Measurements from ENCODE around the gene CACNG4. TPM values are rescaled to one million over a fixed set of nuclear protein-coding genes. Genes with fewer than 3 reads are reported as not detected.

The CACNG4 gene
- total RNA-seq, 1 donor from 2014 or later = 9.5 TPM

- H3K4me3 Mint-ChIP-seq = no peak overlapping the region
- H3K27me3 Mint-ChIP-seq (ENCODE audit: low read depth) = peaks cover 23% of the 10 kb centered on the region
- H3K4me1 Mint-ChIP-seq = peaks cover 13% of the 10 kb centered on the region
- no peak overlapping the region for H3K27ac Mint-ChIP-seq
- no peaks in the 10 kb centered on the region for H3K36me3 Mint-ChIP-seq
- no peak for DNase-seq (ENCODE audit: low spot score in 2 of 2, unreplicated experiment in 2 of 2)
- TF ChIP-seq CTCF (IDR thresholded peaks at IDR 0.05; ENCODE audit: unreplicated experiment) = no peak
- no peaks in the 10 kb centered on the region for H3K9me3 Mint-ChIP-seq
Observed at GRCh38 chr17:66957343-66957742, 7.2 kb upstream of the CACNG4 start.

- DNase-seq (ENCODE audit: low spot score in 2 of 2, unreplicated experiment in 2 of 2) = no peak
- Mint-ChIP-seq H3K27ac (no peak overlapping the region), H3K9me3 (no peaks in the 10 kb centered on the region), H3K4me3 (no peak overlapping the region), H3K27me3 (ENCODE audit: low read depth) (peaks cover 30% of the 10 kb centered on the region), H3K36me3 (no peaks in the 10 kb centered on the region), H3K4me1 (peaks cover 7% of the 10 kb centered on the region)
- no peak for TF ChIP-seq CTCF (IDR thresholded peaks at IDR 0.05; ENCODE audit: unreplicated experiment)
Observed at GRCh38 chr17:66957951-66958579, 6.4 kb upstream of the CACNG4 start.

- Mint-ChIP-seq H3K4me3 (no peak overlapping the region), H3K27ac (no peak overlapping the region), H3K9me3 (no peaks in the 10 kb centered on the region), H3K4me1 (peaks cover 8% of the 10 kb centered on the region), H3K36me3 (no peaks in the 10 kb centered on the region), H3K27me3 (ENCODE audit: low read depth) (peaks cover 43% of the 10 kb centered on the region)
- no peak for TF ChIP-seq CTCF (IDR thresholded peaks at IDR 0.05; ENCODE audit: unreplicated experiment)
- DNase-seq (ENCODE audit: low spot score in 2 of 2, unreplicated experiment in 2 of 2) = no peak
Observed at GRCh38 chr17:66959641-66960375, 4.7 kb upstream of the CACNG4 start.

- Mint-ChIP-seq H3K4me3 (no peak overlapping the region), H3K27me3 (ENCODE audit: low read depth) (peaks cover 47% of the 10 kb centered on the region), H3K9me3 (no peaks in the 10 kb centered on the region), H3K27ac (no peak overlapping the region), H3K4me1 (peaks cover 8% of the 10 kb centered on the region), H3K36me3 (no peaks in the 10 kb centered on the region)
- DNase-seq (ENCODE audit: low spot score in 2 of 2, unreplicated experiment in 2 of 2) = no peak
- TF ChIP-seq CTCF (IDR thresholded peaks at IDR 0.05; ENCODE audit: unreplicated experiment) = no peak
Observed at GRCh38 chr17:66960613-66961012, 3.9 kb upstream of the CACNG4 start.

- Mint-ChIP-seq H3K36me3 (no peaks in the 10 kb centered on the region), H3K27me3 (ENCODE audit: low read depth) (peaks cover 72% of the 10 kb centered on the region), H3K9me3 (no peaks in the 10 kb centered on the region), H3K27ac (no peak overlapping the region), H3K4me1 (peaks cover 26% of the 10 kb centered on the region), H3K4me3 (peak overlapping the region; percentile 73)
- no peak for TF ChIP-seq CTCF (IDR thresholded peaks at IDR 0.05; ENCODE audit: unreplicated experiment)
- no peak for DNase-seq (ENCODE audit: low spot score in 2 of 2, unreplicated experiment in 2 of 2)
Observed at GRCh38 chr17:66963521-66963908, 992 bp upstream of the CACNG4 start.
